H1 (cell line): ENCODE results near the gene OR13C2. TPM values are rescaled to one million over a fixed set of nuclear protein-coding genes. Genes with fewer than 3 reads are reported as not detected.

ENCODE experiments used
- CTCF ChIA-PET: fragments of 300-600 bp; sonication (Branson Sonifier 250); formaldehyde crosslinking; loops from one replicate; lab custom pipeline; 2021; ENCODE audit not compliant: partially characterized antibody; lab: Charles Lee
- POLR2A ChIA-PET: fragments of 300-600 bp; sonication (Branson Sonifier 250); formaldehyde crosslinking; loops from one replicate; lab custom pipeline; 2021; ENCODE audit warnings: inconsistent platforms; ENCODE audit not compliant: partially characterized antibody; lab: Charles Lee
- DNase-seq, 2 experiments: peaks; one replicate each; pipeline versions ENCODE4 v3.0.0 to v3.0.0-alpha.2; 2010 to 2022; ENCODE audit warnings: low spot score in 2 of 2, low read depth in 1 of 2, mixed read lengths in 1 of 2
- FAIRE-seq: peaks from 2 replicates; lab custom pipeline; 2011; peaks lifted over from hg19 to GRCh38; lab: Jason Lieb, UNC
- H2AFZ ChIP-seq: 2 replicates; pipeline ENCODE4 v1.8.1; 2012; ENCODE audit warnings: low read length, inconsistent platforms
- H2AK5ac ChIP-seq: 2 replicates; pipeline ENCODE4 v1.6.1; 2013; ENCODE audit warnings: low read depth, low read length
- H2BK120ac ChIP-seq: replicated peaks from 2 replicates; pipeline ENCODE3; 2013; ENCODE audit warnings: low read depth, low read length, inconsistent platforms
- H2BK12ac ChIP-seq: 2 replicates; pipeline ENCODE4 v1.6.1; 2013; ENCODE audit warnings: low read depth, low read length
- H2BK15ac ChIP-seq: 2 replicates; pipeline ENCODE4 v1.6.1; 2013; ENCODE audit warnings: low read length
- H2BK20ac ChIP-seq: 2 replicates; pipeline ENCODE4 v1.6.1; 2013; ENCODE audit warnings: low read length
- H2BK5ac ChIP-seq: 2 replicates; pipeline ENCODE4 v1.6.1; 2013; ENCODE audit warnings: low read depth, low read length
- H3K14ac ChIP-seq: 2 replicates; pipeline ENCODE4 v1.6.1; 2013; ENCODE audit warnings: inconsistent platforms; ENCODE audit not compliant: insufficient read length
- H3K18ac ChIP-seq: 2 replicates; pipeline ENCODE4 v1.6.1; 2013; ENCODE audit warnings: low read length; ENCODE audit errors: extremely low read depth
- H3K23ac ChIP-seq: 2 replicates; pipeline ENCODE4 v1.6.1; 2013; ENCODE audit warnings: inconsistent platforms; ENCODE audit not compliant: insufficient read length
- H3K23me2 ChIP-seq: 2 replicates; pipeline ENCODE4 v1.6.1; 2013; ENCODE audit warnings: low read depth, low read length
- H3K27ac ChIP-seq: 2 replicates; pipeline ENCODE4 v1.6.1; 2011; ENCODE audit warnings: low read depth, low read length, inconsistent platforms
- H3K27me3 ChIP-seq, 4 experiments: replicated peaks in 1 of 4; 1 replicate in 1 of 4; 2 replicates in 3 of 4; pipeline versions ENCODE4 v1.6.1 to v1.8.1; 2011 to 2013; ENCODE audit warnings: low read length in 3 of 4, mild to moderate bottlenecking in 3 of 4, inconsistent platforms in 2 of 4, mixed read lengths in 2 of 4, moderate library complexity in 1 of 4; ENCODE audit not compliant: control insufficient read depth in 3 of 4, insufficient read depth in 3 of 4; ENCODE audit errors: extremely low read depth in 1 of 4
- H3K36me3 ChIP-seq, 4 experiments: 2 replicates each; pipeline versions ENCODE4 v1.6.1 to v1.8.1; 2011 to 2013; ENCODE audit warnings: mild to moderate bottlenecking in 4 of 4, low read length in 3 of 4, moderate library complexity in 2 of 4, control low read depth in 1 of 4, inconsistent platforms in 1 of 4; ENCODE audit not compliant: insufficient read depth in 4 of 4, control insufficient read depth in 2 of 4
- H3K4ac ChIP-seq: replicated peaks from 2 replicates; pipeline ENCODE3; 2013; ENCODE audit warnings: low read length, low read depth, mixed read lengths, inconsistent platforms; ENCODE audit not compliant: insufficient read length
- H3K4me1 ChIP-seq, 4 experiments: replicated peaks in 1 of 4; 1 replicate in 1 of 4; 2 replicates in 3 of 4; pipeline versions ENCODE4 v1.6.1 to v1.8.1; 2011 to 2013; ENCODE audit warnings: low read length in 3 of 4, inconsistent platforms in 2 of 4, mixed read lengths in 1 of 4; ENCODE audit not compliant: insufficient read depth in 4 of 4, control insufficient read depth in 3 of 4
- H3K4me2 ChIP-seq, 2 experiments: 2 replicates each; pipeline versions ENCODE4 v1.6.1 to v1.8.1; 2011 to 2013; ENCODE audit warnings: low read depth in 2 of 2, low read length in 2 of 2, control low read depth in 1 of 2, inconsistent platforms in 1 of 2, mild to moderate bottlenecking in 1 of 2; ENCODE audit not compliant: insufficient read depth in 1 of 2
- H3K4me3 ChIP-seq, 4 experiments: fragments of 200-600, 300-600 bp in 1 of 4; sonication (generic), shearing (Covaris generic), sonication (Bioruptor Twin) in 1 of 4; 2 replicates each; pipeline versions ENCODE4 v1.5.1 to v1.8.1; 2011 to 2016; ENCODE audit warnings: low read length in 4 of 4, low read depth in 3 of 4, control low read depth in 2 of 4, inconsistent platforms in 2 of 4, mild to moderate bottlenecking in 2 of 4, mixed read lengths in 1 of 4, moderate library complexity in 1 of 4; ENCODE audit not compliant: insufficient read depth in 2 of 4; ENCODE audit errors: extremely low read depth in 1 of 4
- H3K56ac ChIP-seq: replicated peaks from 2 replicates; pipeline ENCODE3; 2013; ENCODE audit warnings: low read depth, mild to moderate bottlenecking, mixed read lengths, low read length, inconsistent platforms; ENCODE audit not compliant: insufficient read length
- H3K79me1 ChIP-seq: 2 replicates; pipeline ENCODE4 v1.6.1; 2013; ENCODE audit warnings: low read depth, low read length, control low read depth
- H3K79me2 ChIP-seq, 2 experiments: 2 replicates each; pipeline versions ENCODE4 v1.6.1 to v1.8.1; 2012 to 2013; ENCODE audit warnings: low read length in 2 of 2, mild to moderate bottlenecking in 2 of 2, inconsistent platforms in 1 of 2; ENCODE audit not compliant: insufficient read depth in 2 of 2, control insufficient read depth in 1 of 2
- H3K9ac ChIP-seq, 4 experiments: replicated peaks in 1 of 4; 1 replicate in 1 of 4; 2 replicates in 3 of 4; pipeline versions ENCODE4 v1.6.1 to v1.8.1; 2011 to 2013; ENCODE audit warnings: low read depth in 3 of 4, low read length in 3 of 4, control low read depth in 2 of 4, mild to moderate bottlenecking in 2 of 4, moderate library complexity in 2 of 4, inconsistent platforms in 1 of 4; ENCODE audit errors: extremely low read depth in 1 of 4
- H3K9me3 ChIP-seq, 2 experiments: 2 replicates each; pipeline versions ENCODE4 v1.6.1 to v1.8.1; 2012 to 2013; ENCODE audit warnings: mild to moderate bottlenecking in 2 of 2, moderate library complexity in 2 of 2, control low read depth in 1 of 2, inconsistent platforms in 1 of 2, low read depth in 1 of 2, low read length in 1 of 2, mixed read lengths in 1 of 2; ENCODE audit not compliant: insufficient read depth in 2 of 2
- H4K20me1 ChIP-seq, 2 experiments: replicated peaks in 1 of 2; 2 replicates each; pipeline versions ENCODE3 to v1.8.1; 2011 to 2013; ENCODE audit warnings: inconsistent platforms in 2 of 2, low read length in 2 of 2, mild to moderate bottlenecking in 1 of 2; ENCODE audit not compliant: insufficient read depth in 2 of 2, control insufficient read depth in 1 of 2
- H4K5ac ChIP-seq: 2 replicates; pipeline ENCODE4 v1.6.1; 2013; ENCODE audit warnings: low read length, low read depth, mixed read lengths, inconsistent platforms; ENCODE audit not compliant: insufficient read length
- H4K8ac ChIP-seq: 2 replicates; pipeline ENCODE4 v1.8.0; 2013; ENCODE audit warnings: mild to moderate bottlenecking, moderate library complexity, low read length, inconsistent platforms; ENCODE audit not compliant: insufficient read depth; ENCODE audit errors: extremely low read depth
- H4K91ac ChIP-seq: replicated peaks from 2 replicates; pipeline ENCODE3; 2013; ENCODE audit warnings: low read length, mixed read lengths, inconsistent platforms; ENCODE audit not compliant: insufficient read length
- CHD1 ChIP-seq: IDR thresholded peaks from 2 replicates; pipeline ENCODE4 v1.6.1; 2012; ENCODE audit warnings: low read depth, low read length, improper control_type of control experiment
- CHD2 ChIP-seq: IDR thresholded peaks from 2 replicates; pipeline ENCODE4 v1.6.1; 2012; ENCODE audit warnings: low read length, improper control_type of control experiment
- CREB1 ChIP-seq: IDR thresholded peaks from 2 replicates; pipeline ENCODE4 v1.6.1; 2012; ENCODE audit warnings: inconsistent platforms
- EGR1 ChIP-seq: IDR thresholded peaks from 2 replicates; pipeline ENCODE4 v1.6.1; 2011; ENCODE audit warnings: low read depth, low read length, borderline replicate concordance
- EP300 ChIP-seq, 2 experiments: IDR thresholded peaks; 1 replicate in 1 of 2; 2 replicates in 1 of 2; pipeline ENCODE4 v1.6.1; 2011 to 2012; ENCODE audit warnings: low read depth in 2 of 2, low read length in 2 of 2, mild to moderate bottlenecking in 2 of 2, borderline replicate concordance in 1 of 2, inconsistent platforms in 1 of 2, moderate library complexity in 1 of 2
- GABPA ChIP-seq: IDR thresholded peaks from 2 replicates; pipeline ENCODE4 v1.6.1; 2011; ENCODE audit warnings: mild to moderate bottlenecking, low read length, moderate library complexity, borderline replicate concordance; ENCODE audit not compliant: insufficient read depth
- NRF1 ChIP-seq: IDR thresholded peaks from 2 replicates; pipeline ENCODE4 v1.6.1; 2011; ENCODE audit warnings: mild to moderate bottlenecking, low read depth, low read length, improper control_type of control experiment
- POLR2A ChIP-seq, 2 experiments: IDR thresholded peaks; 1 replicate in 1 of 2; 2 replicates in 1 of 2; pipeline ENCODE4 v1.6.1; 2011; ENCODE audit warnings: low read depth in 2 of 2, low read length in 2 of 2, mild to moderate bottlenecking in 2 of 2; ENCODE audit errors: control extremely low read depth in 1 of 2
- POLR2AphosphoS5 ChIP-seq: IDR thresholded peaks from 2 replicates; pipeline ENCODE4 v1.6.1; 2011; ENCODE audit warnings: low read depth, low read length
- RAD21 ChIP-seq, 2 experiments: IDR thresholded peaks in 1 of 2; conservative IDR thresholded peaks in 1 of 2; 2 replicates each; pipeline ENCODE4 v1.6.1; 2011; ENCODE audit warnings: low read depth in 2 of 2, low read length in 2 of 2, improper control_type of control experiment in 1 of 2, inconsistent platforms in 1 of 2, mild to moderate bottlenecking in 1 of 2, moderate library complexity in 1 of 2
- SIN3A ChIP-seq, 2 experiments: IDR thresholded peaks in 1 of 2; conservative IDR thresholded peaks in 1 of 2; 2 replicates each; pipeline ENCODE4 v1.6.1; 2011 to 2012; ENCODE audit warnings: low read length in 2 of 2, improper control_type of control experiment in 1 of 2, low read depth in 1 of 2, mild to moderate bottlenecking in 1 of 2
- SIRT6 ChIP-seq: IDR thresholded peaks from one replicate; pipeline ENCODE4 v1.7.1; 2012; ENCODE audit warnings: low read length, inconsistent platforms
- SP4 ChIP-seq: IDR thresholded peaks from 2 replicates; pipeline ENCODE4 v1.6.1; 2012; ENCODE audit warnings: low read length, inconsistent platforms
- TAF1 ChIP-seq: IDR thresholded peaks from 2 replicates; pipeline ENCODE4 v1.6.1; 2011; ENCODE audit warnings: mild to moderate bottlenecking, low read depth, low read length
- WGBS, 2 experiments: shearing (Covaris generic) in 1 of 2; methylation state at CpG; one replicate each; pipeline versions ENCODE4 v1.1.6 to v1.1.7; 2013 to 2015; ENCODE audit warnings: low lambda C conversion rate in 2 of 2, mixed read lengths in 2 of 2, inconsistent platforms in 1 of 2, low coverage in 1 of 2, missing lambda C conversion rate in 1 of 2; ENCODE audit not compliant: insufficient replicate concordance in 2 of 2, insufficient coverage in 1 of 2, insufficient read length in 1 of 2; ENCODE audit errors: extremely low coverage in 1 of 2, missing lambda C conversion rate in 1 of 2; 5-methylcytosine and 5-hydroxymethylcytosine counted together
- polyA plus RNA-seq, 7 experiments: library from polyadenylated mRNA; depleted of rRNA in 3 of 7; stranded (reverse) in 5 of 7; unstranded in 2 of 7; fragments of >200 nt in 5 of 7; fragments of 200-250 nt in 2 of 7; gene quantifications; 1 replicate in 5 of 7; 2 replicates in 1 of 7; 4 replicates in 1 of 7; pipeline versions ENCODE4 v1.2.1 to v1.2.3, GENCODE V29; 2011 to 2013; ENCODE audit warnings: missing spikeins in 2 of 7, mixed read lengths in 2 of 7
- total RNA-seq: library from RNA; stranded (reverse); fragmentation: NEBNext Ultra II Directional; extraction: Animal tissue kit (Norgen Biotek cat#: 25700); gene quantifications from 2 replicates; pipeline ENCODE4 v1.2.1, GENCODE V29; 2021
- TF ChIP-seq, protein P1 (sequence below): IDR thresholded peaks from 2 replicates; pipeline ENCODE4 v1.6.1; 2011; ENCODE audit warnings: low read depth, mild to moderate bottlenecking, low read length; ENCODE audit not compliant: insufficient read depth

Gene OR13C2
- total and polyA plus RNA-seq, 2 of the 8 experiments (the other 6 are each of a cell fraction or from before 2014, with no cell fraction given) = not detected

- Histone ChIP-seq H3K4me1 (no peaks in the 10 kb centered on the region), H2BK15ac (no peak overlapping the region), H3K36me3 (no peaks in the 10 kb centered on the region), H2AK5ac (no peak overlapping the region), H2AFZ (no peak overlapping the region), H3K4me2 (no peak overlapping the region), H3K18ac (no peak overlapping the region), H3K27ac (no peak overlapping the region), H4K8ac (no peak overlapping the region), H3K79me2 (no peaks in the 10 kb centered on the region), H3K9me3 (no peaks in the 10 kb centered on the region; a peak in 1 of 4 replicates), H4K20me1 (no peaks in the 10 kb centered on the region), H3K4ac (no peak overlapping the region), H2BK20ac (no peak overlapping the region), H3K27me3 (no peaks in the 10 kb centered on the region), H4K5ac (no peak overlapping the region), H3K4me3 (no peak overlapping the region), H2BK12ac (no peak overlapping the region), H4K91ac (no peak overlapping the region), H2BK120ac (no peak overlapping the region), H3K14ac (no peak overlapping the region), H3K56ac (no peak overlapping the region), H3K79me1 (no peaks in the 10 kb centered on the region), H3K23ac (no peak overlapping the region), H3K9ac (no peak overlapping the region), H3K23me2 (no peaks in the 10 kb centered on the region), H2BK5ac (no peak overlapping the region)
- ChIA-PET POLR2A (no interaction called here), CTCF (no interaction called here)
- FAIRE-seq = no peak
- DNase-seq = no peak
- 92% methylated on average over 30 of the region's 30 CpGs; no CpG with 5 or more reads in 1 of the 2 experiments for WGBS, 2 experiments
- TF ChIP-seq CREB1 (no peak), GABPA (no peak), CHD2 (no peak), POLR2AphosphoS5 (no peak), SP4 (no peak), EGR1 (no peak), NRF1 (no peak), TAF1 (no peak), SIRT6 (no peak), EP300 (IDR thresholded peaks at IDR 0.05; ENCODE audit: borderline replicate concordance in 1 of 2, low read depth in 2 of 2, low read length in 2 of 2) (no peak), POLR2A (IDR thresholded peaks at IDR 0.05; ENCODE audit: control extremely low read depth in 1 of 2, low read depth in 2 of 2, low read length in 2 of 2) (no peak), CHD1 (no peak), RAD21 (IDR thresholded peaks at IDR 0.05 in 1 of 2, conservative IDR thresholded peaks at IDR 0.05 in 1 of 2; ENCODE audit: low read depth in 2 of 2, low read length in 2 of 2) (no peak), SIN3A (conservative IDR thresholded peaks at IDR 0.05 in 1 of 2, IDR thresholded peaks at IDR 0.05 in 1 of 2; ENCODE audit: low read depth in 1 of 2, low read length in 2 of 2) (no peak)
- TF ChIP-seq, protein P1, sequence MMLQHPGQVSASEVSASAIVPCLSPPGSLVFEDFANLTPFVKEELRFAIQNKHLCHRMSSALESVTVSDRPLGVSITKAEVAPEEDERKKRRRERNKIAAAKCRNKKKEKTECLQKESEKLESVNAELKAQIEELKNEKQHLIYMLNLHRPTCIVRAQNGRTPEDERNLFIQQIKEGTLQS = no peak
These were observed 28.6 kb upstream of the OR13C2 start for GRCh38 chr9:104633976-104634520.
